KBM-7 (cell line): Measurements from ENCODE around the gene BRCA2.
"Not testable (repeated sequence)": the region's sequence is repeated elsewhere in the genome, so short reads cannot be mapped to it uniquely, and the experiment has no call there.

Experiments used
- DNase-seq: peaks from one replicate; pipeline ENCODE4 v3.0.0-alpha.2; 2015
- in situ Hi-C: fragments of 300-500 bp; cut with MboI; formaldehyde crosslinking; loops from 2 replicates; pipeline ENCODE4 v1.14.3; 2020; ENCODE audit warnings: low sequenced_read_pairs, low pct_unique_long_range_greater_than_20kb, mixed read lengths

BRCA2 gene

GRCh38 chr13:32305646-32306045 is 9.7 kb upstream of the BRCA2 start:
- no peak for DNase-seq
- in situ Hi-C loops = no loop called here

GRCh38 chr13:32309312-32310133 is 5.8 kb upstream of the BRCA2 start:
- DNase-seq = peak; percentile 86
- in situ Hi-C loops = no loop called here

GRCh38 chr13:32310134-32310706 is 5.1 kb upstream of the BRCA2 start:
- DNase-seq = peak; percentile 84

DNA sequence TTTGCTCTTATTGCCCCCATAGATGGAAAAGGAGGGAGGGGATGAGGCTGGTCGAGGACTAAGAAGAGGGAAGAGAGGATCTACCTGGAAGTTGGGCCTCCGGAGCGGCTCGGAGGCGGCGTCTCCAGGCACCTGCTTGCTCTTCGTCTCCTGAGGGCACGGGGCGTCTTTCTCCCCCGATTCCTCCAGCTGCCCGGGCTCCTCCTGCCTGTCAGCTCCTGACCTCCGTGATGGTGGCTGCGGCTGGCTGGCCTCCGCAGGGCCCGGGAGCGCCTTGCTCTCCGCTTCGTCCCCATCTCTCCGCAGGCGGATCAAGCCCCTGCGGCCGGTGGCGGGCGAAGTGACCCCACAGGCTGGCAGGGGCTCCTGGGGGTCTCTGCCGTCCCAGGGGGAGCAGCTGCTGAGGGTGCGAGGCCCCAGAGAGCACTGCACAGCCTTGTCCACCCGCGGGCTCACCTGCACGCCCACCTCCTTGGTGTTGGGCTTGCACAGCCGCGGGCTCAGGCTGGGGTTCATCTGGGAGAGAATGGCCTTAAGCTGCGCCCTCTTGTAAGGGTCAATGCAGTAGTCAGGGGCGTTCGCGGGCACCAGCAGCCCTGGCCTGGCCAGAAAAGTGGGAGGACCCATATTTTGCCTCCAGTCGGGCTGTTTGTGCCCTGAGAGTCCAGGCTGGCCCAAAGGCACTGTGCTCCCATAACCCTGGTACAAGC is 4.0 kb upstream of the BRCA2 start:
- in situ Hi-C loops = no loop called here
- DNase-seq = no peak

More at GRCh38 chr13:32310134-32310706, 5.1 kb upstream of the BRCA2 start:
- in situ Hi-C loops = no loop called here

GRCh38 chr13:32314271-32315237 is 754 bp upstream of the BRCA2 start:
- in situ Hi-C loops = no loop called here
- DNase-seq = peak; percentile 91

DNA sequence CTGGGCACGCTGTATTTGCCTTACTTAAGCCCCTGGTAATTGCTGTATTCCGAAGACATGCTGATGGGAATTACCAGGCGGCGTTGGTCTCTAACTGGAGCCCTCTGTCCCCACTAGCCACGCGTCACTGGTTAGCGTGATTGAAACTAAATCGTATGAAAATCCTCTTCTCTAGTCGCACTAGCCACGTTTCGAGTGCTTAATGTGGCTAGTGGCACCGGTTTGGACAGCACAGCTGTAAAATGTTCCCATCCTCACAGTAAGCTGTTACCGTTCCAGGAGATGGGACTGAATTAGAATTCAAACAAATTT is 676 bp downstream of the BRCA2 start:
- DNase-seq = no peak
- in situ Hi-C loops = no loop called here

DNA sequence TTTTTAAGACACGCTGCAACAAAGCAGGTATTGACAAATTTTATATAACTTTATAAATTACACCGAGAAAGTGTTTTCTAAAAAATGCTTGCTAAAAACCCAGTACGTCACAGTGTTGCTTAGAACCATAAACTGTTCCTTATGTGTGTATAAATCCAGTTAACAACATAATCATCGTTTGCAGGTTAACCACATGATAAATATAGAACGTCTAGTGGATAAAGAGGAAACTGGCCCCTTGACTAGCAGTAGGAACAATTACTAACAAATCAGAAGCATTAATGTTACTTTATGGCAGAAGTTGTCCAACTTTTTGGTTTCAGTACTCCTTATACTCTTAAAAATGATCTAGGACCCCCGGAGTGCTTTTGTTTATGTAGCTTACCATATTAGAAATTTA is 1.2 kb downstream of the BRCA2 start:
- peak; percentile 66 for DNase-seq
- in situ Hi-C loops = no loop called here

- in situ Hi-C loops = no loop called here
- no peak for DNase-seq
Measured at GRCh38 chr13:32317716-32318465, 2.6 kb downstream of the BRCA2 start.

DNA sequence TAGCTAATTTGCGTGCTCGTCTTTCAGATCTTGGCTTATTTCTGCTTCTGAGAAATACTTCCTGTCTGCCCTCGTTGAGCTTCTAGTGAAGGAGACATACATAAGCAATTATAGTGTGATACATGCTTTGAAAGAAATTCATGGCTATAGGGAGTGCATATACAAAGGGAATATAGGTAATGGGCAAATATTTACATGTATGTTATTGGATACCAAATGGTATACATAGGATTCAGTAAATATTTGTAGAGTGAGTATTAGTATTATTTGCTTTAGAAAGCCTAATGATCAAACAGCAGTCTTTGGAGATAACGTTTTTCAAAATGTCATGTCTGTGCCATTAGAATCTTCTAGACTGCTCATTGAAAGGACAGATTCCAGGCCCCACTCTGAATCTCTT is 5.2 kb downstream of the BRCA2 start:
- in situ Hi-C loops = no loop called here
- no peak for DNase-seq

DNA sequence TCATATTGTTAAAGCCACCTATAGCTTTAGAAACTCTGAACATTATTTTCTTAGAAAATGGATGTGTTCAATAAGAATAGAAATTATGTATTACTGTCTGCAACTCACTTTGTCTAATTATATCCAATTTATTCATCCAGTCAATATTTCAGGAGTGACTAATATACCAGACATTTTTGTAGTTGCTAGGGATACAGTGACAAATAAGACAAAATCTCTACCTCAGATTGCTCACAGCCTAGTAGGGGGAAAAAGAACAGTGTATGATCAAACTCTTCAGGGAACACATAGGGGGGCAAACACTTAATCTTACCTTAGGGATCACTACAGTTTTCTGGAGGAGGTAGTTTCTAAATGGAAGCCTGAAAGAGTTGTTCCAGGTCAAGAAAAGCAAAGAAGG is 8.6 kb downstream of the BRCA2 start:
- DNase-seq = no peak
- in situ Hi-C loops = no loop called here

DNA sequence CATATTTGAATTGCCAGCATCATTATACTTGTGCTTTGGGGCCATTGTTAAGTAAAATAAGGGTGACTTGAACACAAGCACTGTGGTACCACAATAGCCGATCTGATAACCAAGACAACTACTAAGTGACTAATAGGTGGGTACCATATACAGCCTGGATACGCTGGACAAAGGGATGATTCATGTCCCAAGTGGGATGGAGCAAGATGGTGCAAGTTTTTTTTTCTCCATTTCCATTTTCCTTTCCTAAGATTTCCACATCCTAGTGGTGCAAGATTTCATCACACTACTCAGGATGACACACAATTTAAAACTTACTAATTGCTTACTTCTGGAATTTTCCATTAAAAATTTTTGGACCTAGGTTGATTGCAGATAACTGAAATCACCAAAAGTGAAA is 15.1 kb downstream of the BRCA2 start:
- DNase-seq = no peak
- in situ Hi-C loops = no loop called here

DNA sequence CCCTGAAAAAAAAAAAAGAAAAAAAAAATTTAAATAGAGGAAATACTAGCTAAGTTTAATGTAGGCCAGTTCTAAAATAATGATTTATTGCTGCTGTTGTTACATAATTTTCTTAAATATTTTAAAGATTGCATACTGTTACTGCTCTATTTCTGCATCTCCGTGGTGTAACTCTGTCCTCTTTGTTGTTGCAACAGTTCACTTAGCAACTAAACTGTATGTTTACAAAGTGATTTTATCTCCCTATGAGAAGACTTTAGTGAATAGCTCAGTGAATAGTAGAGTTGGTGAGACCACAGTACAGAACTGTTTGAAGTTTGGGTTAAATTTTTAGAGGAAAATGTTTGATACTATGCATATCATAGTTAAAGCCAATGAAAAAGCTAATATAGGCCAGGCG is 19.4 kb downstream of the BRCA2 start:
- no peak for DNase-seq
- in situ Hi-C loops = no loop called here

- peak; percentile 63 for DNase-seq
- in situ Hi-C loops = no loop called here
Measured at GRCh38 chr13:32340914-32341313, 25.6 kb downstream of the BRCA2 start.

DNA sequence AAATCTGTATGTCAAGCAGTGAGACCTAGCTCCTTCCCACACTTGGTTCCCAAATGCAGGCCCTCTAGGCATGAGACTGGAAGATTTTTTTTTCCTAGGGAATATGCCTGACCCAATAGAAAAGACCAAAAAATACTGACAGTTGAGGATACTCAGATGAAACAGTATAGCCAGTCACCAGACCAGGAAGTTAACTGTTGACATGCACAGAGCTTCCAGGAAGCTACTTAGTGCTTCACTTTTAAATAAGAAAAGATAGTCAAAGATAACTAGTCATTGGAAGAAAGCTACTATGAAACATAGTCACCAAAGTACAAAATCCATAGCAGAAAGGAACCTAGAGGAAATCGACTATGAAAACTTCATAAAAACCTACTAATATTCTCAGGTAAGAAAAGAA is 32.3 kb downstream of the BRCA2 start:
- no peak for DNase-seq
- in situ Hi-C loops = no loop called here

DNA sequence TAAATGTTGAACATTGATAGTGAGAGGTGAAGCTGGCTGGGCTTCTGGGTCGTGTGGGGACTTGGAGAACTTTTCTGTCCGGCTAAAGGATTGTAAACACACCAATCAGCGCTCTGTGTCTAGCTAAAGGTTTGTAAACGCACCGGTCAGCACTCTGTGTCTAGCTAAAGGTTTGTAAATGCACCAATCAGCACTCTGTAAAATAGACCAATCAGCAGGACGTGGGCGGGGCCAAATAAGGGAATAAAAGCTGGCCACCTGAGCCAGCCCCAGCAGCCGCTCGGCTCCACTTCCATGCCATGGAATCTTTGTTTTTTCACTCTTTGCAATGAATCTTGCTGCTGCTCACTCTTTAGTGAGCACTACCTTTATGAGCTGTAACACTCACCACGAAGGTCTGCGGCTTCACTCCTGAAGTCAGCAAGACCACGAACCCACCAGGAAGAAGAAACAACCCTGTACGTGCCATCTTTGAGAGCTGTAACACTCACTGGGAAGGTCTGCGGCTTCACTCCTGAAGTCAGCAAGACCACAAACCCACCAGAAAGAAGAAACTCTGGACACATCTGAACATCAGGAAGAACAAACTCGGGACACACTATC is 35.6 kb downstream of the BRCA2 start:
- in situ Hi-C loops, DNase-seq: not testable (repeated sequence)

- in situ Hi-C loops = no loop called here
- DNase-seq = no peak
Measured at GRCh38 chr13:32354040-32354439, 38.7 kb downstream of the BRCA2 start.

- in situ Hi-C loops, DNase-seq: not testable (repeated sequence)
Measured at GRCh38 chr13:32355935-32356334, 40.6 kb downstream of the BRCA2 start.

GRCh38 chr13:32362574-32362973 is 47.3 kb downstream of the BRCA2 start:
- in situ Hi-C loops = no loop called here
- DNase-seq = peak; percentile 26
